Fibroblast of mammary gland (primary cell): ENCODE results near the gene NEK10.

Experiments
- DNase-seq: peaks from one replicate; pipeline ENCODE4 v3.0.0-alpha.2; 2010; ENCODE audit warnings: low read depth
- H3K4me3 ChIP-seq: 2 replicates; pipeline ENCODE4 v1.5.1; 2011; ENCODE audit warnings: low read depth, mild to moderate bottlenecking, low read length, moderate library complexity; ENCODE audit not compliant: control insufficient read depth
- CTCF ChIP-seq: conservative IDR thresholded peaks from 2 replicates; pipeline ENCODE4 v1.5.1; 2011; ENCODE audit warnings: low read depth, low read length, inconsistent platforms; ENCODE audit not compliant: control insufficient read depth, insufficient read depth

NEK10 gene

GRCh38 chr3:27281671-27282150, 87.5 kb downstream of the NEK10 start:
- no peak overlapping the region for H3K4me3 ChIP-seq
- DNase-seq: no peak
- no peak for TF ChIP-seq CTCF

GRCh38 chr3:27279123-27279522, 90.1 kb downstream of the NEK10 start:
- H3K4me3 ChIP-seq: no peak overlapping the region
- TF ChIP-seq CTCF: peak; percentile 39
- DNase-seq: peak; percentile 15

GRCh38 chr3:27278383-27279055, 90.7 kb downstream of the NEK10 start:
- DNase-seq: no peak
- no peak for TF ChIP-seq CTCF
- H3K4me3 ChIP-seq: no peak overlapping the region

GRCh38 chr3:27275441-27275990, 93.7 kb downstream of the NEK10 start:
- H3K4me3 ChIP-seq: no peak overlapping the region
- DNase-seq: no peak
- TF ChIP-seq CTCF: no peak

GRCh38 chr3:27271890-27272289, 97.3 kb downstream of the NEK10 start:
- no peak for DNase-seq
- TF ChIP-seq CTCF: no peak
- no peak overlapping the region for H3K4me3 ChIP-seq

GRCh38 chr3:27254896-27255295, 114.3 kb downstream of the NEK10 start:
- TF ChIP-seq CTCF: no peak
- H3K4me3 ChIP-seq: no peak overlapping the region
- no peak for DNase-seq

GRCh38 chr3:27253831-27254230, 115.4 kb downstream of the NEK10 start:
- TF ChIP-seq CTCF: peak; percentile 54
- H3K4me3 ChIP-seq: no peak overlapping the region
- peak; percentile 45 for DNase-seq
